Measurements from ENCODE around the gene ASPHD2. TPM values are rescaled to one million over a fixed set of nuclear protein-coding genes. Genes with fewer than 3 reads are reported as not detected.

The ASPHD2 gene
- polyA plus RNA-seq, 1 donor from 2014 or later: 18.7 TPM

DNA sequence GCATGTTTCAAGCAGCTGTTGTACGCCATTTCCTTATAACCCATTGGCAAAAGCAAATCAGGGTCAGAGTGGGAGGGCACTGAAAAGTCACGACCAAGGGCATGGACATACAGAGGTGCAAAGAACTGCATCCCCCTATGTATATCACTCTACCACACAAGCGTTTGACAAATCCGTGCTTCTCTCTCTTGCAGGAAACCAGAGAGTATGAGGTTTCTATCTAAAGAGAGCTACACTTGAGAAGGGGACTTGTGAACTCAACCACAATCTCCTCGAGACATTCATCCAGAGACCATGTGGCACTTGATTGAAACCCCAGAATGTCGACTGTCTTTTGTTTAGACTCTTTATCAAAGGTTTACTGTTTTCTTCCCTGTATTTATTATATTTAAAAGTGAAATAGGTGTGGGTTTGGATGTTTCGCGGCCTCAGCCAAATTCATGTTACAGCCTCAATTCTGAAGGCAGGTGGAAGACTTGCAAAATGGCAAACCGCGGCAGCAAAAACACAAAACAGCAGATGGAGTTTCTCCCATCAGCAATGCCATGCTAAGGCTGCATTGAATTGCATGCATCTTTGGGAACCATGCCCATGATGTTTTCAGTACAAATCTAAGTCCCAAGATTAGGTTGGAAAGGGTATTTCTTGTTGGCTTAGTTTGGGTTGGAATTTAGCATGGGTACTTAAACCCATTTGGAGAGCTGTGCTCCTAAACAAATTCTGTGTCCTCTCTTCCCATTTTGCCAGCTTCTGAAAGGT lies 48.8 kb upstream of the ASPHD2 start:
- Histone ChIP-seq H3K4me2 (ENCODE audit: low read length) (no peak overlapping the region), H3K79me2 (replicated peaks; ENCODE audit: insufficient read depth, low read length) (no peaks in the 10 kb centered on the region), H2AFZ (ENCODE audit: low read depth, low read length) (no peak overlapping the region), H3K9me2 (ENCODE audit: insufficient read depth, low read length) (no peaks in the 10 kb centered on the region), H3K9me3 (ENCODE audit: low read length) (no peaks in the 10 kb centered on the region), H3K4me3 (ENCODE audit: low read length) (no peak overlapping the region), H3F3A (ENCODE audit: insufficient read depth, low read length, poor library complexity, severe bottlenecking) (no peaks in the 10 kb centered on the region), H3K9ac (ENCODE audit: low read length) (no peak overlapping the region), H4K20me1 (ENCODE audit: insufficient read depth) (no peaks in the 10 kb centered on the region), H3K36me3 (ENCODE audit: insufficient read depth, low read length) (peaks cover 13% of the 10 kb centered on the region), H3K27ac (ENCODE audit: low read length) (no peak overlapping the region), H3K27me3 (ENCODE audit: insufficient read depth, low read depth, low read length) (no peaks in the 10 kb centered on the region)
- TF ChIP-seq EZH2 (IDR thresholded peaks at IDR 0.05; ENCODE audit: borderline replicate concordance, insufficient read depth, low read length, poor library complexity, severe bottlenecking) (no peak), SMC3 (conservative IDR thresholded peaks at IDR 0.05; ENCODE audit: poor library complexity) (no peak), RAD21 (conservative IDR thresholded peaks at IDR 0.05) (no peak), MXI1 (conservative IDR thresholded peaks at IDR 0.05; ENCODE audit: poor library complexity, severe bottlenecking) (no peak), EP300 (conservative IDR thresholded peaks at IDR 0.05; ENCODE audit: poor library complexity, severe bottlenecking) (no peak), POLR2AphosphoS5 (IDR thresholded peaks at IDR 0.05) (no peak), TAF1 (IDR thresholded peaks at IDR 0.05; ENCODE audit: low read depth) (no peak)
- TF ChIP-seq, protein P1, sequence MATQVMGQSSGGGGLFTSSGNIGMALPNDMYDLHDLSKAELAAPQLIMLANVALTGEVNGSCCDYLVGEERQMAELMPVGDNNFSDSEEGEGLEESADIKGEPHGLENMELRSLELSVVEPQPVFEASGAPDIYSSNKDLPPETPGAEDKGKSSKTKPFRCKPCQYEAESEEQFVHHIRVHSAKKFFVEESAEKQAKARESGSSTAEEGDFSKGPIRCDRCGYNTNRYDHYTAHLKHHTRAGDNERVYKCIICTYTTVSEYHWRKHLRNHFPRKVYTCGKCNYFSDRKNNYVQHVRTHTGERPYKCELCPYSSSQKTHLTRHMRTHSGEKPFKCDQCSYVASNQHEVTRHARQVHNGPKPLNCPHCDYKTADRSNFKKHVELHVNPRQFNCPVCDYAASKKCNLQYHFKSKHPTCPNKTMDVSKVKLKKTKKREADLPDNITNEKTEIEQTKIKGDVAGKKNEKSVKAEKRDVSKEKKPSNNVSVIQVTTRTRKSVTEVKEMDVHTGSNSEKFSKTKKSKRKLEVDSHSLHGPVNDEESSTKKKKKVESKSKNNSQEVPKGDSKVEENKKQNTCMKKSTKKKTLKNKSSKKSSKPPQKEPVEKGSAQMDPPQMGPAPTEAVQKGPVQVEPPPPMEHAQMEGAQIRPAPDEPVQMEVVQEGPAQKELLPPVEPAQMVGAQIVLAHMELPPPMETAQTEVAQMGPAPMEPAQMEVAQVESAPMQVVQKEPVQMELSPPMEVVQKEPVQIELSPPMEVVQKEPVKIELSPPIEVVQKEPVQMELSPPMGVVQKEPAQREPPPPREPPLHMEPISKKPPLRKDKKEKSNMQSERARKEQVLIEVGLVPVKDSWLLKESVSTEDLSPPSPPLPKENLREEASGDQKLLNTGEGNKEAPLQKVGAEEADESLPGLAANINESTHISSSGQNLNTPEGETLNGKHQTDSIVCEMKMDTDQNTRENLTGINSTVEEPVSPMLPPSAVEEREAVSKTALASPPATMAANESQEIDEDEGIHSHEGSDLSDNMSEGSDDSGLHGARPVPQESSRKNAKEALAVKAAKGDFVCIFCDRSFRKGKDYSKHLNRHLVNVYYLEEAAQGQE (IDR thresholded peaks at IDR 0.05; ENCODE audit: borderline replicate concordance): no peak
- TF ChIP-seq, protein P2, sequence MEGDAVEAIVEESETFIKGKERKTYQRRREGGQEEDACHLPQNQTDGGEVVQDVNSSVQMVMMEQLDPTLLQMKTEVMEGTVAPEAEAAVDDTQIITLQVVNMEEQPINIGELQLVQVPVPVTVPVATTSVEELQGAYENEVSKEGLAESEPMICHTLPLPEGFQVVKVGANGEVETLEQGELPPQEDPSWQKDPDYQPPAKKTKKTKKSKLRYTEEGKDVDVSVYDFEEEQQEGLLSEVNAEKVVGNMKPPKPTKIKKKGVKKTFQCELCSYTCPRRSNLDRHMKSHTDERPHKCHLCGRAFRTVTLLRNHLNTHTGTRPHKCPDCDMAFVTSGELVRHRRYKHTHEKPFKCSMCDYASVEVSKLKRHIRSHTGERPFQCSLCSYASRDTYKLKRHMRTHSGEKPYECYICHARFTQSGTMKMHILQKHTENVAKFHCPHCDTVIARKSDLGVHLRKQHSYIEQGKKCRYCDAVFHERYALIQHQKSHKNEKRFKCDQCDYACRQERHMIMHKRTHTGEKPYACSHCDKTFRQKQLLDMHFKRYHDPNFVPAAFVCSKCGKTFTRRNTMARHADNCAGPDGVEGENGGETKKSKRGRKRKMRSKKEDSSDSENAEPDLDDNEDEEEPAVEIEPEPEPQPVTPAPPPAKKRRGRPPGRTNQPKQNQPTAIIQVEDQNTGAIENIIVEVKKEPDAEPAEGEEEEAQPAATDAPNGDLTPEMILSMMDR (IDR thresholded peaks at IDR 0.05; ENCODE audit: poor library complexity, severe bottlenecking): no peak

DNA sequence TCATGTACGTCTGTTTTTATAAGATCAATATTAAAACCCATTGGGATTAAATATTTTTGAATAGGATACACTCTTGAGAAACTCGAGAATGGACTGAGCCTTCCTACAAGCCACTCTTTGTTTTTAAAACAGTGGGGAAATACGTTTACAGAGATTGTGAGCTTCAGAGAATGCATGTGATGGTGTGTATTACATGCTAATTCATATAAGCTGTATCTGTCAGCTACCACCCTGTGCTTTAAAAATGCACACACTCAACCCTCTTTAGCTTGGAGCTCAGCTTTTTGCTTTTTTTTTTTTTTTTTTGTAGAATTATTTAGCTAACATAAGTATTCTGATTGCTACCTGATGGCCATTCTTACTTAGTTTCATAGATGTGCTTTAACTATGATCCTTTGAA lies 46.3 kb upstream of the ASPHD2 start:
- H4K20me1 ChIP-seq (ENCODE audit: insufficient read depth): no peaks in the 10 kb centered on the region
- no peak overlapping the region for H3K27ac ChIP-seq (ENCODE audit: low read length)
- H3K79me2 ChIP-seq (replicated peaks; ENCODE audit: insufficient read depth, low read length): no peaks in the 10 kb centered on the region
- no peak overlapping the region for H3K4me3 ChIP-seq (ENCODE audit: low read length)
- H3K9me3 ChIP-seq (ENCODE audit: low read length): no peaks in the 10 kb centered on the region
- H3K27me3 ChIP-seq (ENCODE audit: insufficient read depth, low read depth, low read length): no peaks in the 10 kb centered on the region
- no peak for TF ChIP-seq TAF1 (IDR thresholded peaks at IDR 0.05; ENCODE audit: low read depth)
- TF ChIP-seq, protein P2 (IDR thresholded peaks at IDR 0.05; ENCODE audit: poor library complexity, severe bottlenecking): no peak
- no peak for TF ChIP-seq SMC3 (conservative IDR thresholded peaks at IDR 0.05; ENCODE audit: poor library complexity)
- TF ChIP-seq EZH2 (IDR thresholded peaks at IDR 0.05; ENCODE audit: borderline replicate concordance, insufficient read depth, low read length, poor library complexity, severe bottlenecking): no peak
- no peak for TF ChIP-seq MXI1 (conservative IDR thresholded peaks at IDR 0.05; ENCODE audit: poor library complexity, severe bottlenecking)
- TF ChIP-seq, protein P1 (IDR thresholded peaks at IDR 0.05; ENCODE audit: borderline replicate concordance): no peak
- no peak for TF ChIP-seq RAD21 (conservative IDR thresholded peaks at IDR 0.05)
- no peak for TF ChIP-seq EP300 (conservative IDR thresholded peaks at IDR 0.05; ENCODE audit: poor library complexity, severe bottlenecking)
- H3F3A ChIP-seq (ENCODE audit: insufficient read depth, low read length, poor library complexity, severe bottlenecking): no peaks in the 10 kb centered on the region
- no peak overlapping the region for H3K9ac ChIP-seq (ENCODE audit: low read length)
- H3K9me2 ChIP-seq (ENCODE audit: insufficient read depth, low read length): no peaks in the 10 kb centered on the region
- H3K4me2 ChIP-seq (ENCODE audit: low read length): no peak overlapping the region
- H3K36me3 ChIP-seq (ENCODE audit: insufficient read depth, low read length): peaks cover 13% of the 10 kb centered on the region
- H2AFZ ChIP-seq (ENCODE audit: low read depth, low read length): no peak overlapping the region

Data from neural cell (in vitro differentiated cells).